ENCODE measurements around the gene MDFIC.

Gene MDFIC

GRCh38 chr7:114988026-114988425, 66.1 kb downstream of the MDFIC start:
- DNase-seq (ENCODE audit: low spot score): no peak
- TF ChIP-seq CTCF (IDR thresholded peaks at IDR 0.05; ENCODE audit: extremely low read depth, insufficient read depth, missing control alignments): no peak
- in situ Hi-C loops (cut with MboI; ENCODE audit: low pct_unique_long_range_greater_than_20kb, low sequenced_read_pairs, unreplicated experiment): no loop called here

DNA sequence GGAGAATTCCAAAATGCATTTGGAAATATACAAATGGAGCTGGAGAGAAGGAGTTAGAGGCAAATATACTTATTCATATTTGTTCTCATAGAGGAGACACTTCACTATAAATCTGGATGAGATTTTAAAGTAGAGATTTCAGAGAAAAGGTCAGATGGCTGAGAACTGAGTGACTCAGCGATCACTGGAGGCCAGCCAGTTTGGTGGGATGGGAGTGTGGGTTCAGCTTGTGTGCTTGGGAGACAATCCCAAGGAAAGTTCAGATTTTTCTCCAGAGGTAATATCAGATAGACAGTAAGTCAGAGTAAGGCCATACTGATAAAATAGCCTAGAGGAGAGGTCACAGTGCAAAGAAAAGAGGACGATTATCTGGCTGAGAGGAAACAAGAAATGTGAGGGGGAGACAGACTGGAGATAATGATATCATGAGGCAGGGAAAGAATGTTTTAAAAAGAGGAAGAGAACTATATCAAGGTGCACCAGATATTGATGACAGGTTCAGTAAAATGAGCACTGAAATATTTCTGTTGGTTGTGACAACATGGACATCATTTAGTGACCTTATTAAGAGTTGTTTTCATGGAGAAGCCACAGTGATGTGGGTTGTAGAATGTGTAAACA, 67.0 kb downstream of the MDFIC start:
- DNase-seq (ENCODE audit: low spot score): no peak
- in situ Hi-C loops (cut with MboI; ENCODE audit: low pct_unique_long_range_greater_than_20kb, low sequenced_read_pairs, unreplicated experiment): no loop called here
- TF ChIP-seq CTCF (IDR thresholded peaks at IDR 0.05; ENCODE audit: extremely low read depth, insufficient read depth, missing control alignments): no peak

- in situ Hi-C loops (cut with MboI; ENCODE audit: low pct_unique_long_range_greater_than_20kb, low sequenced_read_pairs, unreplicated experiment): no loop called here
- TF ChIP-seq CTCF (IDR thresholded peaks at IDR 0.05; ENCODE audit: extremely low read depth, insufficient read depth, missing control alignments): no peak
- DNase-seq (ENCODE audit: low spot score): no peak
These were observed 67.6 kb downstream of the MDFIC start for GRCh38 chr7:114989531-114989930.

- in situ Hi-C loops (cut with MboI; ENCODE audit: low pct_unique_long_range_greater_than_20kb, low sequenced_read_pairs, unreplicated experiment): no loop called here
- TF ChIP-seq CTCF (IDR thresholded peaks at IDR 0.05; ENCODE audit: extremely low read depth, insufficient read depth, missing control alignments): no peak
- no peak for DNase-seq (ENCODE audit: low spot score)
These were observed 75.9 kb downstream of the MDFIC start for GRCh38 chr7:114997487-114998404.

- DNase-seq (ENCODE audit: low spot score): no peak
- in situ Hi-C loops (cut with MboI; ENCODE audit: low pct_unique_long_range_greater_than_20kb, low sequenced_read_pairs, unreplicated experiment): no loop called here
- no peak for TF ChIP-seq CTCF (IDR thresholded peaks at IDR 0.05; ENCODE audit: extremely low read depth, insufficient read depth, missing control alignments)
These were observed 82.2 kb downstream of the MDFIC start for GRCh38 chr7:115004121-115004520.

- no peak for TF ChIP-seq CTCF (IDR thresholded peaks at IDR 0.05; ENCODE audit: extremely low read depth, insufficient read depth, missing control alignments)
- DNase-seq (ENCODE audit: low spot score): no peak
- in situ Hi-C loops (cut with MboI; ENCODE audit: low pct_unique_long_range_greater_than_20kb, low sequenced_read_pairs, unreplicated experiment): no loop called here
These were observed 83.4 kb downstream of the MDFIC start for GRCh38 chr7:115005251-115005650.
